OCI-M2 (cell line): ENCODE measurements around the gene NOM1.
"Not testable (repeated sequence)": the region's sequence is repeated elsewhere in the genome, so short reads cannot be mapped to it uniquely, and the experiment has no call there.

Experiments used
- DNase-seq: peaks from one replicate; lab custom pipeline; 2025; ENCODE audit not compliant: unreplicated experiment; lab: John Stamatoyannopoulos, UW

The NOM1 gene, protein sequence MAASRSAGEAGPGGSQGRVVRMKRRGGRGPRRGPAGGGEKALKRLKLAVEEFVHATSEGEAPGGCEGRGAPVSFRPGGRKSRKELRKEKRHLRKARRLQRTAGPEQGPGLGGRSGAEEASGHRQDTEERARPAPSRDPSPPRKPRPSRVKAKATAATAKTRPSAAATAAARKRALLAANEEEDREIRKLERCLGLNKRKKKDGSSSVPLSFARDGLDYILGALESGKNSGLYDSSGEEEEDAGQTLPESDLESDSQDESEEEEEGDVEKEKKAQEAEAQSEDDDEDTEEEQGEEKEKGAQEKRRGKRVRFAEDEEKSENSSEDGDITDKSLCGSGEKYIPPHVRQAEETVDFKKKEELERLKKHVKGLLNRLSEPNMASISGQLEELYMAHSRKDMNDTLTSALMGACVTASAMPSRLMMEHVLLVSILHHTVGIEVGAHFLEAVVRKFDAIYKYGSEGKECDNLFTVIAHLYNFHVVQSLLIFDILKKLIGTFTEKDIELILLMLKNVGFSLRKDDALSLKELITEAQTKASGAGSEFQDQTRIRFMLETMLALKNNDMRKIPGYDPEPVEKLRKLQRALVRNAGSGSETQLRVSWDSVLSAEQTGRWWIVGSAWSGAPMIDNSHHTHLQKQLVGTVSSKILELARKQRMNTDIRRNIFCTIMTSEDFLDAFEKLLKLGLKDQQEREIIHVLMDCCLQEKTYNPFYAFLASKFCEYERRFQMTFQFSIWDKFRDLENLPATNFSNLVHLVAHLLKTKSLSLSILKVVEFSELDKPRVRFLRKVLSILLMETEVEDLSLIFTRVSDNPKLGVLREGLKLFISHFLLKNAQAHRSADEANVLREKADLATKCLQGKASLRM

DNA sequence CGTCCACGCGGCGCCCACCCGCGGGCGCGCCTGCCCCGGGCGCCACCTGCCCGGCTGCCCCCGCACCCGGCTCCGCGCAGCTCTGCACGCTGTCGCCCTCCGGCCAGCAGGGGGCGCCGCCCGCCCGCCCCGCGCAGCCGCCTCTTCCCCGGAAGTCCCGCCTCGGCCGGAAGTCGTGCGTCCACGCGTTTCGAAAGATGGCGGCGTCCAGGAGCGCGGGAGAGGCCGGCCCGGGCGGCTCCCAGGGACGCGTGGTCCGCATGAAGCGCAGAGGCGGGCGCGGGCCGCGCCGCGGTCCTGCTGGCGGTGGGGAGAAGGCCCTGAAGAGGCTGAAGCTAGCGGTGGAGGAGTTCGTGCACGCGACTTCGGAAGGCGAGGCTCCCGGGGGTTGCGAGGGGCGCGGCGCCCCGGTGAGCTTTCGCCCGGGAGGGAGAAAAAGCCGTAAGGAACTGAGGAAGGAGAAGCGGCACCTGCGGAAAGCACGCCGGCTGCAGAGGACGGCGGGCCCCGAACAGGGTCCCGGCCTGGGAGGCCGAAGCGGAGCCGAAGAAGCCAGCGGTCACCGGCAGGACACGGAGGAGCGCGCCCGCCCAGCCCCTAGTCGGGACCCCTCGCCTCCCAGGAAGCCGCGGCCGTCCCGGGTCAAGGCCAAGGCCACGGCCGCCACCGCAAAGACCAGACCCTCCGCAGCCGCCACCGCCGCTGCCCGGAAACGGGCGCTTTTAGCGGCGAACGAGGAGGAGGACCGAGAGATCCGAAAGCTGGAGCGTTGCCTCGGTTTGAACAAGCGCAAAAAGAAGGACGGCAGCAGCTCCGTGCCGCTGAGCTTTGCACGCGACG lies at the start of gene NOM1:
NOM1 (plus strand) TSS at position 172 of the 840 bp plus-strand sequence; CDS start at position 198, 26 bp downstream.
- peak; percentile 30 for DNase-seq

DNA sequence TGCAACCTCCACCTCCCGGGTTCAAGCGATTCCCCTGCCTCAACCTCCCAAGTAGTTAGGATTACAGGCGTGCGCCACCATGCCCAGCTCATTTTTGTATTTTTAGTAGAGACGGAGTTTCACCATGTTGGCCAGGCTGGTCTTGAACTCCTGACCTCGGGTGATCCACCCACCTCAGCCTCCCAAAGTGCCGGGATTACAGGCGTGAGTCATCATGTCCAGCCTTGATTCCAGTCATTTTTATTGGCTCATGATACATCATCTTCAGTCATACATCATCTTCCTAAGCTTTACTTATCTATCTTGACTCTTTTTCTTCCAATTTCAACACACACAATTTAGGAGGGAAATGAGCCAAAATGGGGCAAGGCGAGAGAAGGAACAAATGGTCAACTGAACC lies 49.4 kb upstream of the NOM1 start:
- not testable (repeated sequence) for DNase-seq

GRCh38 chr7:156903232-156903909 lies 46.1 kb upstream of the NOM1 start:
- DNase-seq = no peak

- no peak for DNase-seq
These were observed 43.3 kb upstream of the NOM1 start for GRCh38 chr7:156906200-156906649.

DNA sequence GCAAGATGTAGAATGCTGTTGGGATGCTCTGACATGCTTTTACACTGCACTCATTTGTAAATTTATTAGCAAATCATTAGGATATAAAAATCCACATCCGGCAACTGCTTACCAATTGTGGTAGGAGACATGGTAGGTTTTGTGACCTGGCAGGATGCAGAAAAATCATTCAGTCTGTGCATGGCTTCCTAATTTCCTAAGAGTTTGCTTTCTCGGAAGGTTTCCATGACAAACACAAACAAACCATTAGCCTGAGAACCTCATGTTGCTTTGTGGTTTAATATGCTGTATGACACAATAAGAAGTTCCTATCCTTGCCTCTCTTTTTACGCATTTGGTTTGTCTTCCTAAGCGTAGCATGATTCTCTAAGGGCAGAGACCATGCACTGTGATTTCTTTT lies 41.9 kb upstream of the NOM1 start:
- no peak for DNase-seq

- DNase-seq = not testable (repeated sequence)
These were observed 39.8 kb upstream of the NOM1 start for GRCh38 chr7:156909574-156910252.

- DNase-seq = no peak
These were observed 30.9 kb upstream of the NOM1 start for GRCh38 chr7:156918635-156919034.

DNA sequence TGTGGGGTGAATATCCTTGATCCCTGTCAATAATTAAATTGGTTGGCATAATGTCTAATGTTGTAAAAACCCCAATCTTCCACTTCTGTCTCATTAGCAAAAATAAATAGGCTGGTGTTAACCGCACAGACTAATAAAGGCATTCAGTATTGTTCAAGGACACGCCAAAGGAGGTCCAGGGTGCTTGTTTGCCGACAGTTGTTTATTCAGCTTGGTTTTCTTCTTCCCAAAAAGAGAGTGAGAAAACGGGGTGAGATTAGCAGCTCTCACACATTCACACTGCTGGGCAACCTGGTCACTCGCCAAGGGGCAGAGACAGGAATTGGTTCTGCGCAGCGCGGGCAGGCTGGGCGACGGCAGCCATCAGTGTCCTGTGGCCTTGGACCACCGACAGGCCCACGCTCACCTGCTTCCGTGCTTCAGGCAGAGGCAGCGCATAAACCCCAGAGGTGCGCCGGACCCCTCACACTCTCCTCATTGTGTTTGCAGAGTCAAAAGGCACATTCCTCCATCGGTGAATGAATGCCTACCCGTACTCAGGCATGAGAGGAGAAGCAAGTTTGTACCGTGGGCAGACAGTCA lies 30.3 kb upstream of the NOM1 start:
- DNase-seq = no peak

GRCh38 chr7:156920076-156920475 lies 29.4 kb upstream of the NOM1 start:
- no peak for DNase-seq

- not testable (repeated sequence) for DNase-seq
These were observed 28.8 kb upstream of the NOM1 start for GRCh38 chr7:156920487-156921373.

GRCh38 chr7:156922304-156922703 lies 27.2 kb upstream of the NOM1 start:
- not testable (repeated sequence) for DNase-seq

DNA sequence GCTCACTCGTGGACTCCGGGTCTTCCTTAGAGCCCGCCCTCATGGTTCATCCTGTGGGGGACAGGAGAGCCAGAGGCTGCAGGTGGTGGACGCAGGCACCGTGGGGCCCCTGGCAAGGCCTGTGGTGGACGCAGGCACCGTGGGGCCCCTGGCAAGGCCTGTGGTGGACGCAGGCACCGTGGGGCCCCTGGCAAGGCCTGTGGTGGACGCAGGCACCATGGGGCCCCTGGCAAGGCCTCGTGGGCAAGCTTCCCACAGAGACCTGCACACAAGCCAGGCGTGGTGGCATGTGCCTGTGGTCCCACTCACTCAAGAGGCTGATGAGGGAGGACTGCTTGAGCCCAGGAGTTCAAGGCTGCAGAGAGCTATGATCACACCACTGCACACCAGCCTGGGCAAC lies 23.7 kb upstream of the NOM1 start:
- not testable (repeated sequence) for DNase-seq

DNA sequence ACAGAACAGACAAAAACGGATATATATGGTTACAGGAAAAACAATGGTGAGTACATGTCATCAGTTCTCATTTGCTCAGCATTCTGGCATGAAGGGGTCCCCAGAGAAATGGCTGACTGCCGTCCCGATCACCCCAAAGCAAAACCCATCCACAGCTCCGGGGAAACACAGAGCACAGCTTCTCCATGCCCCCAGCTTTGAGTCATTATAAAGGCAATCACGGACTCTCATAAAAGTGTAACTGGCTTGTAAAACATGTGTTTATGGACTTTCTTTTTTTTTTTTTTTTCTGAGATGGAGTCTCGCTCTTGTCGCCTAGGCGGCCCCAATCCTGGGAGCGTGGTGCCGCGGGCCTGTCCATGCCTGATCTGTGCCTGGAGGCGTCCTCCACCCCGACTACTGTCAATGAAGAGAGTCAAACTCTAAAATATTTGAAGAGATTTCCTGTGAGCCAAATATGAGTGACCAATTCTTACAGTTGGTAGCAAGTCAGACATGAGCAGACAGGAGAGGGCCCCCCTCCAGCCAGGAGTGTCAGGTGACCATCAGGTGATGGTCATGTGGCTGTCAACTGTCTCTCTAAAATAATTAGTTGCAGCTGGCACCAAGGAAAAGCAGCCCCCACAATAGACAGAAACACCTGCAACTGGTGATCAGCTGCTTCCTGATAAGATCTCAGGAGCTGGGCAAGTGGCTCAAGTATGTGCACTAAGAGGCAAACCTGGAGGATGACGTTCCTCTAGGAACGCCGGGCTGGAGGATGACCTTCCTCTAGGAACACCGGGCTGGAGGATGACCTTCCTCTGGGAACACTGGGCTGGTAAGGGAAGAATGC lies 21.7 kb upstream of the NOM1 start:
- DNase-seq = no peak

GRCh38 chr7:156928406-156928747 lies 21.1 kb upstream of the NOM1 start:
- no peak for DNase-seq

DNA sequence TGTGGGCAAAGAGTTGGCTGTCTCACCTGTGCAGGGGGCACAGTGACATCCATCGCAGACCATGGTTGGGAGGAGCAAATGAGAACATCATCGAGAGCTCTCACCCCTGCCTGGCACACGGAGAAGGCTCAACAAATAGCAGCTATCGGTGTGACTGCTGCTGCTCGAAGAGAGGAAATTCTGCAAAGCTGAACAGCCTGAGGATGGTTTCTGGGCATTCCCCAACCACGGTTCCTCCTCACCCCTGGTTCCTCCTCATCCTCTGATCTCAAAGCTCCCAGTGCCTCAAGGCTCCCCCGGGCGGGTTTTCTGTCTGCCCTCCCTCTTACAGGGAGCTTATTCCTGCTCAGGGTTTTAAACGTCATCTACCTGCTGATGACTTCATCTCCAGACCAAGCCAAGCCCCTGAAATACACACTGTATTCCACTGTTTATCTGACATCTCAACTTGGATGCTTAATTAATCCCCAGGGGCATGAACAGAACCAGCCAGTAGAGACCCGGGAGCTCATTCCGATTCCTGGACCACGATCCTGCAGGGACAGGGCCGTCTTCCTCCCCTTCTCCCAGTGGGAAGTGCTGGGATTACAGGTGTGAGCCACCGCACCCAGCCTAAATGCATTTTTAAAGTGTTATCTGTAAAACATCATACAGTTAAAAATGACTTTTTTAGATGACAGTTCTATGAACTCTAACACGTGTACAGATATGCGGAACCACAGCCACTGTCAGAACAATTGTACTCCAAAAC lies 19.5 kb upstream of the NOM1 start:
- no peak for DNase-seq

DNA sequence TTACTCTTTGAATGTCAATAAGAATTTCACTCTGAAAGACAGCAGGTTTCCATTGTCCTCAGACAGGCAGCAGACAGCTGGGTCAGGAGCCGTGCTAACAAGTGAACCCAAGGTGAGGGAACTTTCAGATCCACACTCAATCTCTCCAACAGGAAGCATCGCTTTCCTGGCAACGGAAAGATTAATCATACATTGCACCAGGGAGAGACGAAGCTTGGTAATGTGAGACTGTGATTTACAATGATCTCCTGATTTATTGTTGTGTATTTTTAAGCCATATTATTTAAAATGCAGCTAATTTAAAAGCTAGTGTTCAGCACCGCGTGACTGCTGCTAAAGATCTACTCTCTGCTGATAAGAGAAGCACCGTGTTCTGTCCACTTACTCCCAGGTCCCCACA lies 17.5 kb upstream of the NOM1 start:
- DNase-seq = no peak

- DNase-seq = no peak
These were observed 14.3 kb upstream of the NOM1 start for GRCh38 chr7:156935250-156935649.
